ENCODE data around the gene BCL7C. TPM values are rescaled to one million over a fixed set of nuclear protein-coding genes. Genes with fewer than 3 reads are reported as not detected.

Gene BCL7C
- total and polyA plus RNA-seq, 2 of the 13 experiments (the other 11 are each of a cell fraction or from before 2014, with no cell fraction given), result 17.7 to 33.8 TPM

- TF ChIP-seq FOXK1 (CRISPR knock-in tag; IDR thresholded peaks at IDR 0.05; ENCODE audit: borderline replicate concordance, low read depth) (peak; percentile 55; the same call in 1 of the 2 replicates), ZNF101 (CRISPR knock-in tag; IDR thresholded peaks at IDR 0.05; ENCODE audit: borderline replicate concordance, low read depth) (0 out of 2 replicates have a peak, but pooled peaks have one; percentile 62), ZNF20 (CRISPR knock-in tag; IDR thresholded peaks at IDR 0.05) (no peak), ZNF670 (CRISPR knock-in tag; IDR thresholded peaks at IDR 0.05; ENCODE audit: borderline replicate concordance) (no peak), ZFP36L1 (CRISPR knock-in tag; IDR thresholded peaks at IDR 0.05) (0 out of 2 replicates have a peak, but pooled peaks have one; percentile 85), ZNF274 (CRISPR knock-in tag; IDR thresholded peaks at IDR 0.05) (peak; percentile 97), TBP (CRISPR knock-in tag; IDR thresholded peaks at IDR 0.05) (no peak), ZMYM3 (CRISPR knock-in tag; IDR thresholded peaks at IDR 0.05) (peak; percentile 84; the same call in 1 of the 2 replicates), SP4 (CRISPR knock-in tag; IDR thresholded peaks at IDR 0.05) (peak; percentile 94), ZNF598 (CRISPR knock-in tag; IDR thresholded peaks at IDR 0.05; ENCODE audit: borderline replicate concordance) (peak; percentile 61; the same call in 1 of the 2 replicates), TP53 (CRISPR knock-in tag; conservative IDR thresholded peaks at IDR 0.05) (no peak), SMAD9 (CRISPR knock-in tag; IDR thresholded peaks at IDR 0.05) (peak; percentile 95), KDM1A (CRISPR knock-in tag; IDR thresholded peaks at IDR 0.05) (peak; percentile 78; the same call in 1 of the 2 replicates), SMC3 (IDR thresholded peaks at IDR 0.05; ENCODE audit: low read length) (no peak), MYC (CRISPR knock-in tag; IDR thresholded peaks at IDR 0.05; ENCODE audit: borderline replicate concordance) (peak; percentile 99), CREB3 (CRISPR knock-in tag; IDR thresholded peaks at IDR 0.05) (peak; percentile 92; the same call in 1 of the 2 replicates), ZBTB3 (CRISPR knock-in tag; IDR thresholded peaks at IDR 0.05; ENCODE audit: borderline replicate concordance, low read depth) (peak; percentile 82; the same call in 1 of the 2 replicates), POLR2A (IDR thresholded peaks at IDR 0.05; ENCODE audit: insufficient read depth in 1 of 2, low read depth in 2 of 2, low read length in 2 of 2) (peak; percentile 52 to 86; a peak in 3 of 4 replicates), ZNF235 (CRISPR knock-in tag; IDR thresholded peaks at IDR 0.05; ENCODE audit: borderline replicate concordance) (0 out of 2 replicates have a peak, but pooled peaks have one; percentile 65), ZBTB26 (CRISPR knock-in tag; IDR thresholded peaks at IDR 0.05; ENCODE audit: borderline replicate concordance) (peak; percentile 82), STAT5B (CRISPR knock-in tag; IDR thresholded peaks at IDR 0.05) (peak; percentile 96; the same call in 1 of the 2 replicates), SRSF1 (optimal IDR thresholded peaks at IDR 0.05; ENCODE audit: low read depth, low read length) (no peak), ZBTB38 (CRISPR knock-in tag; IDR thresholded peaks at IDR 0.05) (peak; percentile 100), ETS1 (CRISPR knock-in tag; IDR thresholded peaks at IDR 0.05) (peak; percentile 89; the same call in 1 of the 2 replicates), ZNF543 (CRISPR knock-in tag; IDR thresholded peaks at IDR 0.05) (peak; percentile 80), THYN1 (CRISPR knock-in tag; IDR thresholded peaks at IDR 0.05; ENCODE audit: borderline replicate concordance, low read depth) (no peak)
Observed at GRCh38 chr16:30893744-30894539, at the start of gene BCL7C (continued).

Data from HepG2 (cell line).